Measurements from ENCODE around the gene ZNF143.
"Not testable (repeated sequence)": the region's sequence is repeated elsewhere in the genome, so short reads cannot be mapped to it uniquely, and the experiment has no call there.

The ZNF143 gene

DNA sequence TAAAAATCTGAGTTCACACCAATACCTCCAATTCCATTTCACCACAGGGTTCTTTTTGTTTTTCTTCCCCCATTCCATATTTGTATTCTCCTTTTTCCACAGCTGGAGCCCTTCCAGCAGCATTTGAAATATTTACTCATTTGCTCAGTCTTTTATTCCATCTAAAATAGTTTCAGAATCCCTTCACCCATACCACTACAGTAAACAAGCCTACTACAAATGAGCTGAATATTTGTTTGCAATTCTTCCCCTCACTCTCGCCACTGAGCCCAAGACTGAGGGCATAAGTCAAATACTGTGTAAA lies 46.4 kb downstream of the ZNF143 start:
- Histone ChIP-seq H3K36me3 (ENCODE audit: insufficient read depth, low read length) (no peaks in the 10 kb centered on the region), H3K27me3 (ENCODE audit: control insufficient read depth, insufficient read depth, low read length) (no peaks in the 10 kb centered on the region), H3K4me1 (ENCODE audit: control insufficient read depth, insufficient read depth, low read length) (peaks cover under 1% of the 10 kb centered on the region), H3K4me3 (ENCODE audit: low read length) (no peak overlapping the region), H3K4me2 (ENCODE audit: low read length) (no peak overlapping the region), H3K9ac (ENCODE audit: low read depth, low read length) (no peak overlapping the region), H3K9me3 (replicated peaks; ENCODE audit: low read length) (no peaks in the 10 kb centered on the region)

DNA sequence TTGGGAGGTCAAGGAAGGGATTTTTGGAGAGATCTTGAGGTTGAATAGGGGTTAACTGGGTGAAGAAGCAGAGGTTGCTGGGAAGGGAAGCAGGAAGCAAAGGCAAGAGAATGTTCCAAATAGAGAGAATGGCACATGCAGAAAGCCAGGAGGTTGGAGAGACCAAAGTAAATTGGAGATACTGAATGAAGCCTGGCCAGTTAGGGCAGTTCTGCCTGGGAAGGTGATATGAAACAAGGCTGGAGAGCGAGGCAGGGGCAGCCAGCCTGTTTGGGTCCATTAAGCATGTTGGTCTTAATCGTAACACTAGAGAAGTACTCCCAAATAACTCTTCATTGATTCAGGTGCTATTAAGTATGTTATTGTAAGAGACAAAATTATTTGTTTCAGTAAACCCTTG lies 48.2 kb downstream of the ZNF143 start:
- Histone ChIP-seq H3K27me3 (ENCODE audit: control insufficient read depth, insufficient read depth, low read length) (no peaks in the 10 kb centered on the region), H3K36me3 (ENCODE audit: insufficient read depth, low read length) (peaks cover 15% of the 10 kb centered on the region)

DNA sequence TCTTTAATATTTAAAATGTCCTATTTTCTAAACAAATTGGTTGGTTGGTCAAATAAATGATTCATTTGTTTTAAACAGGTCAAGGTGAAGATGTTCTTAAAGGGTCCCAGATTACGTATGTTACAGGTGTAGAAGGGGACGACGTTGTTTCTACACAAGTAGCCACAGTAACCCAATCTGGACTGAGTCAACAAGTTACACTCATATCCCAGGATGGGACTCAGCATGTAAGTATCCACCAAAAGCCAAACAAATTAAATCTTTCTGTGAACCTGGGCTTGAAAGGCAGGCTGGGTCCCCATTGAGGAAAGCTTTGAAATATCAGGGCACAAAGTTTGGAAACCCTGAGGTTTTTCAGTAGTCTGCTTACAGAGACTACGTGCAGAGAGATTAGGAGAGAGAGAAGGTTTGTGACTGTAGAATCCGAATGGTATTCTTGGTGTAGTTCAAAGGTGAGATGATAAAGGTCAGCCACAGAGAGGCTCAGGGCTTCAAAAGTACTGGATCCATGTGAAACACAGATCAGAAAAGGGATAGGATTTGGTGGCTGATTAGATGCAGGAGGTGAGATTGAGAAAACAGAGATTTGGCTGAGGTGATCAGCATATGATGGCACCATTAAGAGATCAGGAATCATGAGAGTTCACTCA lies 51.7 kb downstream of the ZNF143 start:
- Histone ChIP-seq H3K36me3 (ENCODE audit: insufficient read depth, low read length) (peaks cover 31% of the 10 kb centered on the region), H3K4me1 (ENCODE audit: control insufficient read depth, insufficient read depth, low read length) (peaks cover 13% of the 10 kb centered on the region), H3K27me3 (ENCODE audit: control insufficient read depth, insufficient read depth, low read length) (no peaks in the 10 kb centered on the region), H3K4me2 (ENCODE audit: low read length) (no peak overlapping the region), H3K9ac (ENCODE audit: low read depth, low read length) (no peak overlapping the region), H3K9me3 (replicated peaks; ENCODE audit: low read length) (no peaks in the 10 kb centered on the region), H3K4me3 (ENCODE audit: low read length) (no peak overlapping the region)

More for the DNA sequence above, 48.2 kb downstream of the ZNF143 start:
- Histone ChIP-seq H3K9me3 (replicated peaks; ENCODE audit: low read length) (no peaks in the 10 kb centered on the region), H3K4me3 (ENCODE audit: low read length) (no peak overlapping the region), H3K9ac (ENCODE audit: low read depth, low read length) (no peak overlapping the region), H3K4me2 (ENCODE audit: low read length) (no peak overlapping the region), H3K4me1 (ENCODE audit: control insufficient read depth, insufficient read depth, low read length) (peaks cover 6% of the 10 kb centered on the region)

DNA sequence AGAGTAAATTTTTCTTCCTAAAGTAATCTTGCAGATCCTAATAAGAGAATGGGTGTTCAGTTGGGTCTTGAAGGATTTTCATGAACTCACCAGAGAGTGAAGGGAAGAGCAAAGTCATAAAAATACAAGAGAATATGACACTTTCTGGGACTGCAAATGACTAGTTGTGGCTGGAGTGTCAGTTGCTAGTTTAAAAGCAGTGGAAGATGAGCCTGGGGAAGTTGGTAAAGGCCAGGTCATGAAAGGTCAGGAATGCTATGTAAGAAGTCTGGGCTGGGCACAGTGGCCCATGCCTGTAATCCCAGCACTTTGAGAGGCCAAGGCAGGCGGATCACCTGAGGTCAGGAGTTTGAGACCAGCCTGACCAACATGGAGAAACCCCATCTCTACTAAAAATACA lies 53.8 kb downstream of the ZNF143 start:
- Histone ChIP-seq H3K4me1 (ENCODE audit: control insufficient read depth, insufficient read depth, low read length) (peaks cover 16% of the 10 kb centered on the region), H3K36me3 (ENCODE audit: insufficient read depth, low read length) (peaks cover 37% of the 10 kb centered on the region)
- not testable (repeated sequence) for H3K27me3 ChIP-seq (ENCODE audit: control insufficient read depth, insufficient read depth, low read length); H3K4me2 ChIP-seq (ENCODE audit: low read length); H3K4me3 ChIP-seq (ENCODE audit: low read length); H3K9me3 ChIP-seq (replicated peaks; ENCODE audit: low read length); H3K9ac ChIP-seq (ENCODE audit: low read depth, low read length)

DNA sequence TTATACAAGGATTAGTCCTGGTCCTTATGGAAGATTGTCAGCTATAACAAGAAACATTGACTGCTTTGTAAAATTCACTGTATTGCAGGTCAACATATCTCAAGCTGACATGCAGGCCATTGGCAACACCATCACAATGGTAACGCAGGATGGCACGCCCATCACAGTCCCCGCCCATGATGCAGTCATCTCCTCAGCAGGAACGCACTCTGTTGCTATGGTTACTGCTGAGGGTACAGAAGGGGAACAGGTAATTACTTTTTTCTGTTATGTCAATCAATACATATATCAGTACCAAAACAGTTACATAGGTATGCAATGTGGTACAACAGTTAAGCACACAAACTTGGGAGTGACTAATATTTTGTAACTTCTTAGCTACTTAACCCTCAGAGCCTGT lies 55.3 kb downstream of the ZNF143 start:
- no peak overlapping the region for H3K9ac ChIP-seq (ENCODE audit: low read depth, low read length)
- peaks cover 16% of the 10 kb centered on the region for H3K4me1 ChIP-seq (ENCODE audit: control insufficient read depth, insufficient read depth, low read length)
- H3K27me3 ChIP-seq (ENCODE audit: control insufficient read depth, insufficient read depth, low read length): no peaks in the 10 kb centered on the region
- no peak overlapping the region for H3K4me3 ChIP-seq (ENCODE audit: low read length)
- H3K9me3 ChIP-seq (replicated peaks; ENCODE audit: low read length): no peaks in the 10 kb centered on the region
- no peak overlapping the region for H3K4me2 ChIP-seq (ENCODE audit: low read length)
- peaks cover 37% of the 10 kb centered on the region for H3K36me3 ChIP-seq (ENCODE audit: insufficient read depth, low read length)

DNA sequence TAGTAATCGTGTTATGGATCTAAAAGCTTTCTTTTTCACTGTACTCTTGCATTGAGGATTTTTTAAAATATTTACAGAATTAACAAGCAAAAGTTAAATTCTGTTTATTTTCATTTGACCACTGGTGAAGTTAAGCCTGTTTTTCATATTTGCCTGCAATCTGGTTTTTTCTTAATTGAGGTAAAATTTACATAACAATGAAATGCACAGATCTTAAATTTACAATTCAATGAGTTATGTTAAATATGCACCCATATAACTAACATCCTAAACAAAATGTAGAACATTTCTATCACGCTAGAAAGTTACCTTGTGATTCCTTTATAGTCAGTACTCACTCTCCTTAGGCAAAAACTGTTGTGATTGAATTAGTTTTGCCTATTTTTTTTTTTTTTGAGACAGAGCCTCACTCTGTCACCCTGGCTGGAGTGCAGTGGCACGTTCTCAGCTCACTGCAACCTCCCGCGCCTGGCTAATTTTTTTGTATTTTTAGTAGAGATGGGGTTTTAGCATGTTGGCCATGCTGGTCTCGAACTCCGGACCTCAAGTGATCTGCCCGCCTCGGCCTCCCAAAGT lies 58.1 kb downstream of the ZNF143 start:
- H3K9me3 ChIP-seq (replicated peaks; ENCODE audit: low read length): no peaks in the 10 kb centered on the region
- no peak overlapping the region for H3K4me3 ChIP-seq (ENCODE audit: low read length)
- H3K36me3 ChIP-seq (ENCODE audit: insufficient read depth, low read length): peaks cover 23% of the 10 kb centered on the region
- H3K4me1 ChIP-seq (ENCODE audit: control insufficient read depth, insufficient read depth, low read length): peaks cover 10% of the 10 kb centered on the region
- H3K4me2 ChIP-seq (ENCODE audit: low read length): no peak overlapping the region
- H3K27me3 ChIP-seq (ENCODE audit: control insufficient read depth, insufficient read depth, low read length): no peaks in the 10 kb centered on the region
- H3K9ac ChIP-seq (ENCODE audit: low read depth, low read length): no peak overlapping the region

DNA sequence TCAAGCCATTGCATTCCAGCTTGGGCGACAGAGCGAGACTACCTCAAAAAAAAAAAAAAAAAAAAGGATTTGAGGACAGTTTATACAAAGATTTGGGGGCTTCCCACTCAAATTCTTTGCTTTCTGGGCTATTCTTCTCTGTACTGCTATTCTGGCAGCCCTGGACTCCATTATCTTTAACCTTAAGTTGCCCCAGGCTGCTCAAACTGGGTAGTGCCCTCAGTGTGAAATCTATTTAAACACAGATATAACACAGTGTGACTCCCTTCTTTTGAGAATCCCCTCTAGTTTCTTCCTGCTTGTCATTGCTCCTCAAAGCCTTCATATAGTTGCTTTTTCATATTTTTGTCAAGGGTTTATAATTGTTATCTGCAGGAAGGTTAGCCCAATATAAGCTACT lies 63.2 kb downstream of the ZNF143 start:
- Histone ChIP-seq H3K9me3 (replicated peaks; ENCODE audit: low read length) (no peaks in the 10 kb centered on the region), H3K27me3 (ENCODE audit: control insufficient read depth, insufficient read depth, low read length) (no peaks in the 10 kb centered on the region), H3K4me3 (ENCODE audit: low read length) (no peak overlapping the region), H3K9ac (ENCODE audit: low read depth, low read length) (no peak overlapping the region), H3K4me2 (ENCODE audit: low read length) (no peak overlapping the region), H3K4me1 (ENCODE audit: control insufficient read depth, insufficient read depth, low read length) (peaks cover 45% of the 10 kb centered on the region), H3K36me3 (ENCODE audit: insufficient read depth, low read length) (peaks cover 4% of the 10 kb centered on the region)

DNA sequence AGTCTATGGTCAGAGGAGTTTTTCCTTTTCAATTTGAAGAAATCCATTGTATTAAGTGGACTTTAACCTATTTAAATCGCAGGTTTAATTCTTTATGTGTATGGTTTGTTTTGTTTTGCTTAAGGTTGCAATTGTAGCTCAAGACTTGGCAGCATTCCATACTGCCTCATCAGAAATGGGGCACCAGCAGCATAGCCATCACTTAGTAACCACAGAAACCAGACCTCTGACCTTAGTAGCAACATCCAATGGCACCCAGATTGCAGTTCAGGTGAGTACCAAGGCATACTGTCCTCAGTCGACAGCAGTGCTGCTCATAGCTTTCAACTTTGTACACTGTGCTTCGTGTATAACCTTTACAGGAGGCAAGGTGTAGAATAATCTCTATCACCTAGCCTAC lies 64.3 kb downstream of the ZNF143 start:
- no peak overlapping the region for H3K4me3 ChIP-seq (ENCODE audit: low read length)
- no peak overlapping the region for H3K9ac ChIP-seq (ENCODE audit: low read depth, low read length)
- peaks cover 4% of the 10 kb centered on the region for H3K36me3 ChIP-seq (ENCODE audit: insufficient read depth, low read length)
- no peaks in the 10 kb centered on the region for H3K27me3 ChIP-seq (ENCODE audit: control insufficient read depth, insufficient read depth, low read length)
- no peaks in the 10 kb centered on the region for H3K9me3 ChIP-seq (replicated peaks; ENCODE audit: low read length)
- H3K4me2 ChIP-seq (ENCODE audit: low read length): no peak overlapping the region
- H3K4me1 ChIP-seq (ENCODE audit: control insufficient read depth, insufficient read depth, low read length): peaks cover 55% of the 10 kb centered on the region

DNA sequence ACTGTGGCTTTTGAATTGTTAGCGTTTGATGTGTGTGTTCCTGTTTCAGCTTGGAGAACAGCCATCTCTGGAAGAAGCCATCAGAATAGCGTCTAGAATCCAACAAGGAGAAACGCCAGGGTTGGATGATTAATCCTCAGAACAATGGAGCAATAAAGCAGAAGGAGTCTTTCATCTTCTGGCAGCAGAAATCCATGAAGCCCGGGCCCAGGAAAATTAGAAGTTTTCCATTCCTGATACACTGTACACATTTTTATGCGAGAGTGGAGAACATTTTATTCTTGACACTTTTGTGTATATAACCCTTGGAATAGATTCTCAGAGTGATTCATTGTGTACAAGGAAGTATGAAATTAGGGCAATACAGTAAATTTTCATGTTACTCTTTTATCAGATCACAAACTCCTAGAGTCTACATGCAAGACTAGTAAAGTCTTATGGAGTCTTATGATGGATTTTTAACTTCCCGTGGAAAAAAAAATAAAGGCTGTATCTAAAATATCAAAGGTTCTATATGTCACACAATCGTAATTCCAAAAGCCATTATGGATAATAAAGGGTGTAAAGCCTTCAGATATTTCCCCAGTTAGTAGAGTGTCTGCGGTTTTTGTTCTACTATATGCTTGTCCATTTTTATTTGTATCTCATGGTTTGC lies 66.8 kb downstream of the ZNF143 start:
- Histone ChIP-seq H3K4me2 (ENCODE audit: low read length) (peak overlapping the region; percentile 58), H3K9me3 (replicated peaks; ENCODE audit: low read length) (no peaks in the 10 kb centered on the region), H3K4me1 (ENCODE audit: control insufficient read depth, insufficient read depth, low read length) (peaks cover 55% of the 10 kb centered on the region), H3K27me3 (ENCODE audit: control insufficient read depth, insufficient read depth, low read length) (no peaks in the 10 kb centered on the region), H3K9ac (ENCODE audit: low read depth, low read length) (peak overlapping the region; percentile 34), H3K4me3 (ENCODE audit: low read length) (no peak overlapping the region), H3K36me3 (ENCODE audit: insufficient read depth, low read length) (peaks cover 4% of the 10 kb centered on the region)

DNA sequence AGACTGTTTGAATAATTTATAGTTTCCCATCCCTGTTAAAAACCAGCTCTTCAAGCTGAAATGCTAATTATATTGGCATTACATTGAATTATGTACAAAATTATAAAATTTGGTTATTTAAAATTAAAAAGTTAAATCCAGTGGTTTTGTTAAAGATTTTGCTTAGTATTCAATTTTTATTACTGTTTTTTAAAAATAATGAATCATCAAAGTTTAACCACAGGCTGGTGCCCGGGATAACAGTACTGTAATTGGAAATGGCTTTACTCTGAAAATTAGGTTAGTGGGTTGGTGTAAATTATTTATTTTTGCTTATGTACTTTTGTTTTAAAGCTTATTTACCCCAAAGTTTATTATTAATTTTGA lies 67.3 kb downstream of the ZNF143 start:
- H3K27me3 ChIP-seq (ENCODE audit: control insufficient read depth, insufficient read depth, low read length): no peaks in the 10 kb centered on the region
- peak overlapping the region; percentile 58 for H3K4me2 ChIP-seq (ENCODE audit: low read length)
- no peaks in the 10 kb centered on the region for H3K9me3 ChIP-seq (replicated peaks; ENCODE audit: low read length)
- H3K9ac ChIP-seq (ENCODE audit: low read depth, low read length): peak overlapping the region; percentile 34
- peaks cover 58% of the 10 kb centered on the region for H3K4me1 ChIP-seq (ENCODE audit: control insufficient read depth, insufficient read depth, low read length)
- H3K36me3 ChIP-seq (ENCODE audit: insufficient read depth, low read length): peaks cover 4% of the 10 kb centered on the region
- no peak overlapping the region for H3K4me3 ChIP-seq (ENCODE audit: low read length)

DNA sequence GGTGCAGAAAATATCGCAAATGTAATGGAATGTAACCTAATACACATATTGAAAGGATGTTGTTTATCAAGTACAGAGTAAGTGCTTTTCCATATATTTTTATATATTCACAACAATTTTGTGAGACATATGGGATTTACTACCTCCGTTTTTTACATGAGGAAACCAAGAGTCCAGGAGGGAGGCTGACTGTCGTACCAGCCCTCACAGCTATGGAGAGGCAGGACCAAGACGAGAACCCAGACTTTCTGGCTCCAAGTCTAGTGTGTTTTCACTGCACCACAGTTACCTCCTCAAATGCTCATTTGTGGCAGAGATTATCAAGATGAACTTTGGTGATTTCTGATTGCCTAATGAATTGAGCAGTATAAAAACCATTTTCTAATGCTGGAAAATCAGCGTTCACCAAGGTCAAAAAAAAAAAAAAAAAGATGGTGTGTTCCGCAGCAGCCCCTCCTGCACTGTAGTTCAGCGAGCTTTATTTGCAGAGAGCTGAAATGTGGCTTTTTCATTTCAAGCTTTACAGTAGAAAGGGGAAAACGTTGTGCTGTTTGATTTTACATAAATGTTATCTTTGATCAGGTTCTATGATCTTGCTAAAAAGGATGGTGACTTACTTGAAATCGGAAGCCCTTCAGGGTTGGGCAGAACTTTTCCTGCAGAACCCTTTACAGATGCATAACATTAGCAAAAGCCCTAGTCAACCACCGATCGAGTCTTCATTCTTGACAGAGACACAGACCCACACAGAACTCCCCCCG lies 67.9 kb downstream of the ZNF143 start:
- peak overlapping the region; percentile 23 for H3K9ac ChIP-seq (ENCODE audit: low read depth, low read length)
- H3K4me3 ChIP-seq (ENCODE audit: low read length): peak overlapping the region; percentile 25

More for the DNA sequence above, 67.9 kb downstream of the ZNF143 start:
- Histone ChIP-seq H3K9me3 (replicated peaks; ENCODE audit: low read length) (no peaks in the 10 kb centered on the region), H3K36me3 (ENCODE audit: insufficient read depth, low read length) (peaks cover 4% of the 10 kb centered on the region), H3K27me3 (ENCODE audit: control insufficient read depth, insufficient read depth, low read length) (no peaks in the 10 kb centered on the region), H3K4me1 (ENCODE audit: control insufficient read depth, insufficient read depth, low read length) (peaks cover 65% of the 10 kb centered on the region), H3K4me2 (ENCODE audit: low read length) (peak overlapping the region; percentile 38)

Measured in skeletal muscle satellite cell (primary cell).